IMR-90 (cell line): ENCODE measurements around the gene PALLD. TPM values are rescaled to one million over a fixed set of nuclear protein-coding genes. Genes with fewer than 3 reads are reported as not detected.
A peak's percentile ranks its signal among the peaks of the same experiment; 100 is the strongest.

Experiments
- ATAC-seq: fragments of 200-7000 bp; cut with Tn5 transposase; 2 replicates; pipeline ENCODE4 v1.9.1; 2020; ENCODE audit warnings: low read depth, mild to moderate bottlenecking, moderate library complexity
- BruUV-seq: library from RNA; stranded (reverse); fragments of 400-500 nt; replicated peaks from 2 replicates; lab custom pipeline; 2021; lab: Mats Ljungman, UMichigan
- CTCF ChIA-PET: fragments of 300-600 bp; formaldehyde crosslinking; extraction: SDS; loops from one replicate; lab custom pipeline; 2021; ENCODE audit warnings: antibody characterized with exemption; lab: Yijun Ruan, JAX
- POLR2A ChIA-PET: fragments of 300-600 bp; sonication (Branson Sonifier 250); formaldehyde crosslinking; loops from one replicate; lab custom pipeline; 2022; ENCODE audit warnings: antibody characterized with exemption; ENCODE audit not compliant: unreplicated experiment; lab: Charles Lee
- DNase-seq: peaks from one replicate; pipeline ENCODE4 v3.0.0; 2013
- H2AFZ ChIP-seq: replicated peaks from 2 replicates; pipeline ENCODE3; 2013; ENCODE audit warnings: low read length, mild to moderate bottlenecking; ENCODE audit not compliant: poor library complexity
- H2AK5ac ChIP-seq: 2 replicates; pipeline ENCODE4 v1.6.1; 2013; ENCODE audit warnings: low read depth, low read length, inconsistent platforms
- H2AK9ac ChIP-seq: replicated peaks from 2 replicates; pipeline ENCODE3; 2013; ENCODE audit warnings: mild to moderate bottlenecking, low read depth, low read length, moderate library complexity; ENCODE audit not compliant: poor library complexity
- H2BK120ac ChIP-seq: 2 replicates; pipeline ENCODE4 v1.6.1; 2013; ENCODE audit warnings: low read depth, low read length, inconsistent platforms
- H2BK15ac ChIP-seq: 3 replicates; pipeline ENCODE4 v1.6.1; 2013; ENCODE audit warnings: low read depth, low read length, inconsistent platforms
- H2BK20ac ChIP-seq: 2 replicates; pipeline ENCODE4 v1.6.1; 2013; ENCODE audit warnings: low read depth, mild to moderate bottlenecking, inconsistent platforms, low read length, moderate library complexity
- H2BK5ac ChIP-seq: 2 replicates; pipeline ENCODE4 v1.6.1; 2013; ENCODE audit warnings: mild to moderate bottlenecking, low read depth, low read length, inconsistent platforms; ENCODE audit not compliant: poor library complexity, severe bottlenecking
- H3K14ac ChIP-seq: replicated peaks from 2 replicates; pipeline ENCODE4 v1.6.1; 2013; ENCODE audit warnings: low read depth, low read length, inconsistent platforms
- H3K18ac ChIP-seq: 2 replicates; pipeline ENCODE4 v1.6.1; 2013; ENCODE audit warnings: low read depth, low read length, control low read depth
- H3K23ac ChIP-seq: 2 replicates; pipeline ENCODE4 v1.6.1; 2013; ENCODE audit warnings: low read depth, low read length, inconsistent platforms
- H3K27ac ChIP-seq: 2 replicates; pipeline ENCODE4 v1.5.1; 2013; ENCODE audit warnings: mild to moderate bottlenecking, control low read depth, low read length; ENCODE audit not compliant: insufficient read depth
- H3K27me3 ChIP-seq: 2 replicates; pipeline ENCODE4 v1.6.1; 2013; ENCODE audit warnings: low read length; ENCODE audit not compliant: control insufficient read depth, insufficient read depth
- H3K36me3 ChIP-seq: 2 replicates; pipeline ENCODE4 v1.6.1; 2013; ENCODE audit warnings: low read length, mixed read lengths; ENCODE audit not compliant: control insufficient read depth, insufficient read depth
- H3K4ac ChIP-seq: 2 replicates; pipeline ENCODE4 v1.6.1; 2013; ENCODE audit warnings: low read depth, low read length, inconsistent platforms
- H3K4me1 ChIP-seq: 2 replicates; pipeline ENCODE4 v1.6.1; 2013; ENCODE audit warnings: low read length, mixed read lengths; ENCODE audit not compliant: control insufficient read depth, insufficient read depth
- H3K4me2 ChIP-seq: 2 replicates; pipeline ENCODE4 v1.6.1; 2013; ENCODE audit warnings: low read depth, mild to moderate bottlenecking, control low read depth, low read length, moderate library complexity
- H3K4me3 ChIP-seq: 2 replicates; pipeline ENCODE4 v1.5.1; 2013; ENCODE audit warnings: low read depth, mild to moderate bottlenecking, control low read depth, low read length, moderate library complexity; ENCODE audit not compliant: insufficient read depth
- H3K56ac ChIP-seq: 2 replicates; pipeline ENCODE4 v1.6.1; 2013; ENCODE audit warnings: low read length, inconsistent platforms; ENCODE audit not compliant: insufficient read depth; ENCODE audit errors: extremely low read depth
- H3K79me1 ChIP-seq, 2 experiments: 2 replicates each; pipeline ENCODE4 v1.6.1; 2013; ENCODE audit warnings: low read length in 2 of 2, inconsistent platforms in 1 of 2, low read depth in 1 of 2
- H3K9ac ChIP-seq: 2 replicates; pipeline ENCODE4 v1.6.1; 2013; ENCODE audit warnings: low read depth, low read length, control low read depth
- H3K9me1 ChIP-seq: 2 replicates; pipeline ENCODE4 v1.6.1; 2013; ENCODE audit warnings: low read length, inconsistent platforms; ENCODE audit not compliant: insufficient read depth
- H3K9me3 ChIP-seq: 2 replicates; pipeline ENCODE4 v1.6.1; 2013; ENCODE audit warnings: low read length; ENCODE audit not compliant: control insufficient read depth, insufficient read depth
- H4K20me1 ChIP-seq: 2 replicates; pipeline ENCODE4 v1.6.1; 2013; ENCODE audit warnings: low read length, inconsistent platforms; ENCODE audit not compliant: insufficient read depth
- H4K5ac ChIP-seq: 2 replicates; pipeline ENCODE4 v1.6.1; 2013; ENCODE audit warnings: mild to moderate bottlenecking, low read depth, low read length, control low read depth
- H4K8ac ChIP-seq, 2 experiments: 2 replicates each; pipeline ENCODE4 v1.6.1; 2013; ENCODE audit warnings: low read depth in 2 of 2, low read length in 2 of 2, control low read depth in 1 of 2, inconsistent platforms in 1 of 2
- H4K91ac ChIP-seq: 2 replicates; pipeline ENCODE4 v1.6.1; 2013; ENCODE audit warnings: low read depth, low read length, inconsistent platforms; ENCODE audit not compliant: insufficient read depth
- BHLHE40 ChIP-seq: fragments of 150-350 bp; IDR thresholded peaks from 2 replicates; pipeline ENCODE4 v1.6.1; 2016; ENCODE audit warnings: mild to moderate bottlenecking, low read depth, low read length
- CEBPB ChIP-seq: IDR thresholded peaks from 2 replicates; pipeline ENCODE4 v1.6.1; 2012; ENCODE audit warnings: low read depth, low read length, improper control_type of control experiment
- CHD1 ChIP-seq: IDR thresholded peaks from 2 replicates; pipeline ENCODE4 v1.6.1; 2012; ENCODE audit warnings: low read depth, low read length, improper control_type of control experiment
- NFE2L2 ChIP-seq: fragments of 150-350 bp; IDR thresholded peaks from 2 replicates; pipeline ENCODE4 v1.6.1; 2016; ENCODE audit warnings: low read depth, mild to moderate bottlenecking, low read length
- POLR2A ChIP-seq: IDR thresholded peaks from 2 replicates; pipeline ENCODE4 v1.6.1; 2012; ENCODE audit warnings: mild to moderate bottlenecking, low read depth, low read length
- RAD21 ChIP-seq: IDR thresholded peaks from 2 replicates; pipeline ENCODE4 v1.6.1; 2012; ENCODE audit warnings: low read length, improper control_type of control experiment
- RFX5 ChIP-seq: IDR thresholded peaks from 2 replicates; pipeline ENCODE4 v1.8.0; 2012; ENCODE audit warnings: low read depth, mild to moderate bottlenecking, low read length, moderate library complexity
- USF2 ChIP-seq: fragments of 150-350 bp; IDR thresholded peaks from 2 replicates; pipeline ENCODE4 v1.6.1; 2017; ENCODE audit warnings: mild to moderate bottlenecking, antibody characterized with exemption, low read length, low read depth
- WGBS, 2 experiments: methylation state at CpG; one replicate each; pipeline versions ENCODE4 v1.1.5 to v1.1.7; 2013; ENCODE audit warnings: missing lambda C conversion rate in 2 of 2; ENCODE audit not compliant: insufficient read length in 1 of 2; ENCODE audit errors: extremely low coverage in 2 of 2; 5-methylcytosine and 5-hydroxymethylcytosine counted together
- dilution Hi-C: fragments of 300-500 bp; cut with HindIII; formaldehyde crosslinking; loops from one replicate; pipeline ENCODE4 v1.14.3; 2018; ENCODE audit warnings: low sequenced_read_pairs; ENCODE audit not compliant: unreplicated experiment
- in situ Hi-C: fragments of 300-500 bp; cut with MboI; formaldehyde crosslinking; loops from 3 replicates; pipeline ENCODE4 v1.14.3; 2019; ENCODE audit warnings: low sequenced_read_pairs, inconsistent platforms, mixed read lengths
- intact Hi-C: fragments of 100-400 bp; cut with micrococcal nuclease; formaldehyde crosslinking; loops from 2 replicates; pipeline ENCODE4 v1.10.0; 2022
- polyA plus RNA-seq, 3 experiments: library from polyadenylated mRNA; depleted of rRNA; stranded (reverse); fragments of >200 nt; gene quantifications; 2 replicates each; pipeline ENCODE4 v1.2.3, GENCODE V29; 2012; ENCODE audit warnings: low replicate concordance in 1 of 3
- total RNA-seq: library from RNA; depleted of rRNA; stranded (reverse); fragments of >200 nt; gene quantifications from 2 replicates; pipeline ENCODE4 v1.2.3, GENCODE V29; 2012
- TF ChIP-seq, protein P1 (sequence below): conservative IDR thresholded peaks from 2 replicates; pipeline ENCODE4 v1.5.1; 2012; ENCODE audit warnings: mild to moderate bottlenecking, low read depth, low read length, improper control_type of control experiment
- TF ChIP-seq, protein P2 (sequence below): fragments of 150-350 bp; IDR thresholded peaks from 2 replicates; pipeline ENCODE4 v1.6.1; 2016; ENCODE audit warnings: low read depth, mild to moderate bottlenecking, low read length, moderate library complexity, borderline replicate concordance

Gene PALLD
- total and polyA plus RNA-seq, 2 of the 4 experiments (the other 2 are of a cell fraction): 91.0 to 91.9 TPM

GRCh38 chr4:168609369-168609768 is 112.5 kb downstream of the PALLD start:
- in situ Hi-C loops (no loop called here), dilution Hi-C loops (no loop called here), intact Hi-C loops (no loop called here)
- ChIA-PET CTCF (no interaction called here), POLR2A (interaction anchor here (0.5 to 0.7 kb wide), 2 partner anchors 20 to 79 kb away, joined by 4 to 9 read pairs; no protein-coding TSS in a partner anchor)
- no peaks in the 10 kb centered on the region for H3K27me3 ChIP-seq
- H3K79me1 ChIP-seq: no peaks in the 10 kb centered on the region
- H2BK20ac ChIP-seq: no peak overlapping the region
- peaks cover 25% of the 10 kb centered on the region for H3K4me1 ChIP-seq
- WGBS, 2 experiments: no CpG with 5 or more reads among the region's 4 CpGs
- H4K91ac ChIP-seq: no peak overlapping the region
- no peak overlapping the region for H3K18ac ChIP-seq
- no peaks in the 10 kb centered on the region for H3K9me3 ChIP-seq
- no peak overlapping the region for H4K8ac ChIP-seq
- peak overlapping the region; percentile 12; the same call in 1 of the 2 replicates for H2BK120ac ChIP-seq
- BruUV-seq: no TSS peak
- no peak for DNase-seq
- H2AFZ ChIP-seq: peak overlapping the region; percentile 9
- no peak overlapping the region for H3K27ac ChIP-seq
- no peak overlapping the region for H3K4me3 ChIP-seq
- ATAC-seq: no peak
- no peak overlapping the region for H2BK15ac ChIP-seq
- H2AK5ac ChIP-seq: peak overlapping the region; percentile 66
- H3K9ac ChIP-seq: no peak overlapping the region
- no peaks in the 10 kb centered on the region for H3K36me3 ChIP-seq
- H3K4me2 ChIP-seq: no peak overlapping the region
- H4K5ac ChIP-seq: no peak overlapping the region
- H4K20me1 ChIP-seq: no peaks in the 10 kb centered on the region
- no peak overlapping the region for H3K23ac ChIP-seq
- no peak overlapping the region for H3K14ac ChIP-seq
- no peak overlapping the region for H2BK5ac ChIP-seq
- no peak overlapping the region for H2AK9ac ChIP-seq
- peaks cover 20% of the 10 kb centered on the region for H3K9me1 ChIP-seq
- H3K56ac ChIP-seq: no peak overlapping the region
- H3K4ac ChIP-seq: peak overlapping the region; percentile 38
- no peak for TF ChIP-seq CHD1
- TF ChIP-seq BHLHE40: no peak
- no peak for TF ChIP-seq NFE2L2
- no peak for TF ChIP-seq RAD21
- TF ChIP-seq, protein P1, sequence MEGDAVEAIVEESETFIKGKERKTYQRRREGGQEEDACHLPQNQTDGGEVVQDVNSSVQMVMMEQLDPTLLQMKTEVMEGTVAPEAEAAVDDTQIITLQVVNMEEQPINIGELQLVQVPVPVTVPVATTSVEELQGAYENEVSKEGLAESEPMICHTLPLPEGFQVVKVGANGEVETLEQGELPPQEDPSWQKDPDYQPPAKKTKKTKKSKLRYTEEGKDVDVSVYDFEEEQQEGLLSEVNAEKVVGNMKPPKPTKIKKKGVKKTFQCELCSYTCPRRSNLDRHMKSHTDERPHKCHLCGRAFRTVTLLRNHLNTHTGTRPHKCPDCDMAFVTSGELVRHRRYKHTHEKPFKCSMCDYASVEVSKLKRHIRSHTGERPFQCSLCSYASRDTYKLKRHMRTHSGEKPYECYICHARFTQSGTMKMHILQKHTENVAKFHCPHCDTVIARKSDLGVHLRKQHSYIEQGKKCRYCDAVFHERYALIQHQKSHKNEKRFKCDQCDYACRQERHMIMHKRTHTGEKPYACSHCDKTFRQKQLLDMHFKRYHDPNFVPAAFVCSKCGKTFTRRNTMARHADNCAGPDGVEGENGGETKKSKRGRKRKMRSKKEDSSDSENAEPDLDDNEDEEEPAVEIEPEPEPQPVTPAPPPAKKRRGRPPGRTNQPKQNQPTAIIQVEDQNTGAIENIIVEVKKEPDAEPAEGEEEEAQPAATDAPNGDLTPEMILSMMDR: no peak
- no peak for TF ChIP-seq RFX5
- TF ChIP-seq USF2: no peak
- TF ChIP-seq, protein P2, sequence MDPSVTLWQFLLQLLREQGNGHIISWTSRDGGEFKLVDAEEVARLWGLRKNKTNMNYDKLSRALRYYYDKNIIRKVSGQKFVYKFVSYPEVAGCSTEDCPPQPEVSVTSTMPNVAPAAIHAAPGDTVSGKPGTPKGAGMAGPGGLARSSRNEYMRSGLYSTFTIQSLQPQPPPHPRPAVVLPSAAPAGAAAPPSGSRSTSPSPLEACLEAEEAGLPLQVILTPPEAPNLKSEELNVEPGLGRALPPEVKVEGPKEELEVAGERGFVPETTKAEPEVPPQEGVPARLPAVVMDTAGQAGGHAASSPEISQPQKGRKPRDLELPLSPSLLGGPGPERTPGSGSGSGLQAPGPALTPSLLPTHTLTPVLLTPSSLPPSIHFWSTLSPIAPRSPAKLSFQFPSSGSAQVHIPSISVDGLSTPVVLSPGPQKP: no peak
- TF ChIP-seq CEBPB: no peak
- TF ChIP-seq POLR2A: no peak
